Measurements from ENCODE around the gene ABCA6.

The ABCA6 gene

DNA sequence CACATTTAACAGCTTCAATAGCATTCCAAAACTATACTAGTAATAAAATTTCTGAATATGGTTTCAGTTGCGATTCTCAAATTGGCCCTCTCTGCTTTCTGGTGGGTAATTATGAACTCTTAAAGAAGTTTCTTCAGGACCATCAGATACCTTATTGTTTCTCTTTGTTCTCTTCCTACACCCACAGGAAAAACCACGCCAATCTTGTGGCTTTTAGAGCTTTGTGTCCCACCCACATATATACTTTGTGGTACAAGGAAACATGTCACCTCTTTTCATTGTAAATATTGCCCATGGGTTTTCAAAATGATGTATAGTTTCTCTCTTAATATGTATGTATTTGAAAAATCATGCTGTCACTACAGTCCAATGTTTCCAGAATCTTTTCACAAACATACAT, 93.1 kb downstream of the ABCA6 start:
- DNase-seq (ENCODE audit: low read depth): no peak

DNA sequence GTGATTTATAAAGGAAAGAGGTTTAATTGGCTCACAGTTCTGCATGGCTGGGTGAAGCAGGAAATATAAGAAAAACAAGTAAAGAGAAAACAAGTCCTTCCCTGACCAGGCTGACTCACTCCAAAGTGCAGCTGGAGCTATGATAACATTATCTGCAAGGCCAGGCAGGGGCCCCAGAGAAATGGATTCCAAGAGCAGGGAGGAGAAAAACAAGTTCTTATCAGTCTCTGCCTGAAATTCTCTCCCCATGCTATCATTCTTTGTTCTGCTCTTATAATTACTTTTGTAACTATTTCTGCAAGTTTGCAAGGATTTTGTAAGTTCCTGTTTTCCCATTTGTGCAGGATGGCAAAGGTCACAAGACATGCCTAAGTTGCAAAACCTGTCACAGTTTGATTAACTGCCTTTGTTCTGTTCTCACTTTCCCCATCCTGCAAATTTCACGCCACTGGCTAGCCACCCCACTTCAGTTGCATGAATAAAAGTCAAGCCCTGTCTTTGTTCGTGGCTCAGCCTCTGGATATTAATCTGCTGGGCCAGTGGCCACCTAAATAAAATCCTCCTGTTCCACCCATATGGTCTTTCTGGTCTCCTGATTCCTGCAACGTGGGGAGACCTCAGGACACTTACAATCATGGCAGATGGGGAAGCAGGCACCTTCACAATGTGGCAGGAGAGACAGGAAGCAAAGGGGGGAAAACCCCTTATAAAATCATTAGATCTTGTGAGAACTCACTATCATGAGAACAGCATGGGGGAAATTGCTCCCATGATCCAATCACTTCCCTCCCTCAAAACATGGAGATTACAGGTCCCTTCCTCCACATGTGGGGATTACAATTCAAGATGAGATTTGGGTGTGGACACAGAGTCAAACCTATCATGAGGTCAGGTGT, 94.1 kb downstream of the ABCA6 start:
- no peak for DNase-seq (ENCODE audit: low read depth)

DNA sequence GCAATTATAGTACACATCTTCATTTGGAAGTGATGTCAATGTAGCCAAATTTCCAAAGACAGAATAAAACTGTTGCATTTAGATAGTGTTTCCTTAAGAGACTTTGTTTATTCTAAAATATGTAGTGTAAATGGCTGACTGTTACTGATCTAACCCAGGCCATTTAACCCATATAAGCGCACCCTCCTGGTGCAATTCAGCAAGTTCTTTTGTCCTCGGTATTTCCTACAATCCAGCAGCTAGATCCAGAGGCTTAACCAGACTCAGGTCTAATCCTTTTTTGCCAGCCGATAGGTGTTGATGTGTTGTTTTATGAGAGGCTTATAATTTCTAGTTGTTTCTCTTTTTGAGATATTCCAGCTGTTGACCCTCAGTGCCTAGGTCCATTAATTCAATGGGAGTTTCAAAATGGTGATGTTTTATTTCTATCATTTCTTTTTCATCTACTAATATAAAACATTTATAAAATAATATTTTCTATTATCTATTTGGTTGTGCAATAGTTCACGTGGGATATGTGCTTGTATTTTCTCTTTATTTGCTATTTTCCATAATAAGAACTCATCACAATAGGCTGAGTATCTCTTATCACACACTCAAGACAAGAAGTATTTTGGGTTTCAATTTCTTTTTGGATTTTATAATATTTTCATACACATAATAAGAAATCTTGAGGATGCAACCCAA, 95.4 kb downstream of the ABCA6 start:
- DNase-seq (ENCODE audit: low read depth): no peak

DNA sequence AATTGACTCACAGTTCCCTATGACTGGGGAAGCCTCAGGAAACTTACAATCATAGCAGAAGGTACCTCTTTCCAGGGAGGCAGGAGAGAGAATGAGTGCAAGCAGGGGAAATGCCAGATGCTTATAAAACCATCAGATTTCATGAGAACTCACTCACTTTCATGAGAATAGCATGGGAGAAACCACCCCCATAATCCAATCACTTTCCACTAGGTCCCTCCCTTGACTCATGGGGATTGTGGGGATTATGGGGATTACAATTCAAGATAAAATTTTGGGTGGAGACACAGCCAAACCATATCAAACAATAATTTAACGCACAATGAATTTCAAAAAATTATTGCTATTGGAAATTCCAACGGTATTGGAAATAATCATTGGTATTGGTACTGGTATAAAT, 96.0 kb downstream of the ABCA6 start:
- no peak for DNase-seq (ENCODE audit: low read depth)

DNA sequence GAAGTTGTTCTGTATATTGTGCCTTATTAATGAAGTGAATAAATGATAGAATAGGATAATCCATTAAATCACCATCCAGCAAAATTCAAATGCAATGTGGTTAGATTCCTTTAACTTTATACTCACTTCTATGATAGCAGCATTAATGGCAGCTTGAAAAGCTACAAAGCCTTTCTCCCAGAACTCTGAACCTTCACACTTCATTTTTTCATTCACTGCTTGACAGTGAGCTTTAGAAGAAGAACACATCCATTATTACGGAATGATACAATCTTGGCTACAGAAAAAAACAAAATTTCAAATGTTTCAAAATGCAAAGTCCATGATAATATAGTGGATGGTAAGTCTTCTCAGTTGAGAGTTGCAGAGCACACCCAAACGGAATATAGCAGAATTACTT, 97.3 kb downstream of the ABCA6 start:
- DNase-seq (ENCODE audit: low read depth): no peak

DNA sequence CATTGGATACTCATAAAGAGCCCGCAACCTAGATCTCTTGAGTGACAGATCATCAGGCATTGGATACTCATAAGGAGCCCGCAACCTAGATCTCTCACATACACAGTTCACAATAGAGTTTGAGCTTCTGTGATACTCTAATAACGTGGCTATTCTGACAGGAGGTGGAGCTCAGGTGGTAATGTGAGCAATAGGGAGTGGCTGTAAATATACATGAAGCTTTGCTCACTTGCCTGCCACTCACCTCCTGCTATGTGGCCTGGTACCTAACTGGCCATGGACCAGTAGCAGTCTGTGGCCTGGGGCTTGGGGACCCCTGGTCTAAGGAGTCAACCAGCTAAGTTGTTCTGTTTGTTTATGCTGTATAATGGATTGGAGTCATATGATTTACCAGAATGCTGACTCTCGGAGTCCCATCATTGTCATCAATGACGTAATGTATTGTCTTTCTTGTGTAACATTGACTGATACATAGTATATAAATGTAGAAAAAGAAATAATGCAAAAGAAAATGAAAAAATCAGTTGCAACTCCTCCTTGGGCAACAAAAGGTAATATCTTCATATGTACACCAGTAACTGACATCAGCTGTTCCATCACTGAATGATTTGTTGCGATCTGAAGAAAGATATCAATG, 98.5 kb downstream of the ABCA6 start:
- no peak for DNase-seq (ENCODE audit: low read depth)

DNA sequence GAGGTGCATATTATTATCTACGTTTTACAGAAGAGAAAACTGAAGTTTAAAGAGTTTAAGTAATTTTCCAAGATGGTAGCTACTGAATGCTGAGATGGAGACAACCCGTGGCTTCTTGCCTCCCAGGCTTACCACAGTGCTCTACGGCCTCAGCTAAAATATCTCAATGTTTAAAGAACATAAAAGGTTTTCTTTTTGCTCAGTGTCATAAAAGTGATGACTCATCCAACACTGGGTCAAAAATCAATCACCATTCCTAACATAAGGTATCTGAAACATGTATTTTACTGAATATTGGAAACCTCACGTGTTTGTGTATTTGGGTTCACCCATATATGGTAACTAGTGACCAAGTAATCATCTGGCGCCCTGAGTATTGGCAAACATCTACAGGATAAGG, 99.4 kb downstream of the ABCA6 start:
- no peak for DNase-seq (ENCODE audit: low read depth)

DNA sequence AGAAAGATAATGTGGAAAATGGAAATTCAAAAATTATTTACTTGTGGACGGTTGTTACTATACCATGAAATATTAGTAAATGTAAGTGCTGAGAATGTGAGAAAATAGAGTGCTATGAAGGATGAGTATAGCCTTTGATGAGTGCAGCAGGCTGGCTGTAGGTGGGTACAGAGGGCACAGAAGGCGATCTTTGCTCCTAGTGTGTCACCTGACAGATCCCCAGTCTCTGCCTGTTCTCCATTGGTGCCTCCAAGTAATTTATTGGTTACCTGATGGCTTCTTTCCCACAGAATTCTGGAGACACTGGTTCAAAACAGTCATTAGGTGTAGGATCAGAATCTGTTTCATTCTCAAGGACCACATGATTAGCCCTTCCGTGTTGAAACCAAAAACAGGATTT, 109.9 kb downstream of the ABCA6 start:
- DNase-seq (ENCODE audit: low read depth): no peak

DNA sequence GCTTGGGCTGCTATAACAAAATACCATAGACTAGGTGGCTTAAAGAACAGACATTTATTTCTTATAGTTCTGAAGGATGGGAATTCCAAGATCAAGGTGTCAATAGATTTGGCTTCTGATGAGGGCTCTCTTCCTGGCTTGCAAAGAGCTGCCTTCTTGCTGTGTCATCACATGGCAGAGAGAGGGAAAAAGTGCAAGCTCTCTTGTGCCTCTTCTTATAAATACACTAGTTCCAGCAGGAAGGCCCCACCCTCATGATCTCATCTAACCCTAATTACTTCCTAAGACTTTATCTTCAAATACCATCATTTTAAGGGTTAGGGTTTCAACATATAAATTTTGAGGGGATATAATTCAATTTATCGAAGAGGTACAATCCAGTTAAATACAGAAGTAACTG, 111.5 kb downstream of the ABCA6 start:
- DNase-seq (ENCODE audit: low read depth): no peak

All from stimulated activated CD8-positive, alpha-beta memory T cell treated with anti-CD3 and anti-CD28 coated beads, Interleukin-4, amount 100 ng/mL, for 24 hours (primary cell).